Measurements from ENCODE around the gene RNF44. TPM values are rescaled to one million over a fixed set of nuclear protein-coding genes. Genes with fewer than 3 reads are reported as not detected.

The RNF44 gene
- polyA plus RNA-seq, 3 donors from 2014 or later = 1.2 to 9.8 (median 2.0) TPM

DNA sequence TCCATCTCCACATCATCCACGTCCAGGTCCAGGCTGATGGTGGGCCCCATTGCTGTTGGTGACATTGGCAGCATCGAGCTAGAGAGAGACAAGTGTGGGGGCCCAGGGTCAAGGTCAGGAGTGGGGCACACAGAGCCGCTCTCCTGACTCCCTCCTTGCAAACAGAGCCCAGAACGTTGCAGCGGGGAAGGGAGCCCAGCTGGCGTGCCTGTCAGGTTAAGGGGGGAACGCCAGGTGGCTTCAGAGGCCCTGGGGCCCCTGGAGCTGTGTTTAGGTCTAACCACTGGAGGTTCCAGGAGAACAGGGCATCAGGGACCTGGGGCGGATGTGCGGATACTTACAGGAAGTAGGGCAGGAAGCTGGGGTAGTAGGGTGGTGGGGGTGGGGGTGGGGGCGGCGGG is 7.5 kb downstream of the RNF44 start:
- peaks cover 9 to 20% (median 9%) of the 10 kb centered on the region in 3 donors for H3K27me3 Mint-ChIP-seq (ENCODE audit: low read depth in 3 of 3)
- DNase-seq = peak; percentile 75 to 81 (median 79)
- peak overlapping the region; percentile 83 to 92 (median 90) for H3K27ac Mint-ChIP-seq
- H3K36me3 Mint-ChIP-seq = peaks cover 8 to 28% (median 10%) of the 10 kb centered on the region in 3 donors
- peaks cover 45 to 52% of the 10 kb centered on the region in 2 donors for H3K4me1 Mint-ChIP-seq
- H3K9me3 Mint-ChIP-seq = no peaks in the 10 kb centered on the region
- H3K4me3 Mint-ChIP-seq = peak overlapping the region; percentile 76 to 82 (median 80)

DNA sequence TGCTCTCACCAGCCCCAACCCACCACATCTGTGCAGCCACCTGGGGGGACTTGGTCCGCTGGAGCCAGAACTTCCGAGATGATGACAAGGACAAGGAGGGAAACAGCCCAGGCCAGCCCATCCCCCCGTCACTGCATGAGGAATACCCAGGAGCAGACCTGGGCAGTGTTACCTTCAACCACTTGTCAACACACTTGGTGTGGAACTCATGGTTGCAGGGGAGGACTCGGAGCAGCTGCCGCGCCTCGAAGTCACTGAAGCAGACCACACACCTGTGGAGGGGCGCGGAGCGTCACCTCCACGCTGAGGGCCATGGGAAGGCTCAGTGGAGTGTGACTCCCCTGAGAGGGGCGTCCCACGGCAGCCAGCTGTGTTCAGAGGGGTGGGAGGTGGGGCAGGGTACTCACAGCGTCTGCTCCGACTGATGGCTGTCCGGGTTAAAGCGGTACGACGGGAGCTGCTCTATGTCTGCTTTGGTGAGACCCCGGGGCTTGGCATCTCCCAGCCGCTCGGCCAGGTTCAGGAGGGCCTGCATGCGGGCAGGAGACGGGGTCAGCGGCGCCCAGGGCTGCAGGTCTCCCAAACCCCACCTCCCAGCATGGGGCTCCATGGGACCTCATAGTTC is 8.0 kb downstream of the RNF44 start:
- H3K27me3 Mint-ChIP-seq (ENCODE audit: low read depth in 3 of 3) = peaks cover 9 to 20% (median 9%) of the 10 kb centered on the region in 3 donors
- peaks cover 40 to 46% of the 10 kb centered on the region in 2 donors for H3K4me1 Mint-ChIP-seq
- H3K9me3 Mint-ChIP-seq = no peaks in the 10 kb centered on the region
- H3K27ac Mint-ChIP-seq = peak overlapping the region; percentile 83 to 92 (median 90)
- peak overlapping the region; percentile 76 to 82 (median 80) for H3K4me3 Mint-ChIP-seq
- H3K36me3 Mint-ChIP-seq = peaks cover 8 to 27% (median 10%) of the 10 kb centered on the region in 3 donors
- no peak for DNase-seq

DNA sequence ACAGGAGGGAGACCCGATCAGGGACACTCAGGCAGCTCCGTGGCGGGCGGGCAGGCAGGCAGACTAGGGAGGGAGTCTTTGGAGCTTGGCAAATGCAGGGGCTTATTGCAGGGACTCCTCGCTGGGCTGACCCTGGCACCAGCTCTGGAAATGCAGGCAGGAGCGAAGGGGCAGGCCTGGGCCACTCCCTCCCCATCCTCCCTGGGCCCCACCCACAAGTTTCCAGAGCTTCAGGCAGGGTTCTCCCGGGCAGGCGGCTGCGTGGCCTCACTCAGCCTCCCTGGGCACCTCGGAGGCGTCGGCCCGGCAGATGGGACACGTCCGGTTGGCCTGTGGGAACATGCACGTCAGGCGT is 8.5 kb downstream of the RNF44 start:
- peak overlapping the region in 2 of 5 donors; percentile 8 to 9 for H3K4me3 Mint-ChIP-seq
- DNase-seq = no peak
- no peaks in the 10 kb centered on the region for H3K9me3 Mint-ChIP-seq
- H3K27me3 Mint-ChIP-seq (ENCODE audit: low read depth in 3 of 3) = peaks cover 9 to 16% (median 9%) of the 10 kb centered on the region in 3 donors
- H3K4me1 Mint-ChIP-seq = peaks cover 35 to 44% of the 10 kb centered on the region in 2 donors
- H3K36me3 Mint-ChIP-seq = peaks cover 5 to 22% (median 8%) of the 10 kb centered on the region in 3 donors
- peak overlapping the region in 4 of 6 donors; percentile 30 to 78 (median 72) for H3K27ac Mint-ChIP-seq

DNA sequence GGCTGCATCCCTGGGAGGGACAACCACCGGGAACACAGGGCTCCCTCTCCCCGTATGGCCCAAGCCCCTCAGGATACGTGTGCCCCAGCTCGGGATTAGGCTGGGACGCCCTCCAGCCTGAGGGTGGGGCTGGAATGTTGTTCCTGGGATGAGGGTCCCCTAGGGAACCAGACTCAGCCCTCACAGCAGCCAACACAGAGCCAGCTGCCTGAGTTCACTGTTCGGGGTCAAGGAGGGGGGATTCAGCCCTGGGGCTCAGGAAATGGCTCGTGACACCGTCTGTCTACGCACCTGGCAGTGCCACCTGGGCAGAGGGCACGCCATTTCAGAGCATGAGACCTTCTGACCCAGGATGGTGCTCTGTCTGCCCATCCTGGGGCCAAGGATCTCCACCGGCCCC is 8.9 kb downstream of the RNF44 start:
- peaks cover 3 to 18% (median 4%) of the 10 kb centered on the region in 3 donors for H3K36me3 Mint-ChIP-seq
- peaks cover 31 to 39% of the 10 kb centered on the region in 2 donors for H3K4me1 Mint-ChIP-seq
- H3K9me3 Mint-ChIP-seq = no peaks in the 10 kb centered on the region
- peak overlapping the region; percentile 30 to 78 (median 72) for H3K27ac Mint-ChIP-seq
- H3K27me3 Mint-ChIP-seq (ENCODE audit: low read depth in 3 of 3) = peaks cover 7 to 13% (median 9%) of the 10 kb centered on the region in 3 donors
- no peak for DNase-seq
- H3K4me3 Mint-ChIP-seq = peak overlapping the region in 2 of 5 donors; percentile 8 to 17

DNA sequence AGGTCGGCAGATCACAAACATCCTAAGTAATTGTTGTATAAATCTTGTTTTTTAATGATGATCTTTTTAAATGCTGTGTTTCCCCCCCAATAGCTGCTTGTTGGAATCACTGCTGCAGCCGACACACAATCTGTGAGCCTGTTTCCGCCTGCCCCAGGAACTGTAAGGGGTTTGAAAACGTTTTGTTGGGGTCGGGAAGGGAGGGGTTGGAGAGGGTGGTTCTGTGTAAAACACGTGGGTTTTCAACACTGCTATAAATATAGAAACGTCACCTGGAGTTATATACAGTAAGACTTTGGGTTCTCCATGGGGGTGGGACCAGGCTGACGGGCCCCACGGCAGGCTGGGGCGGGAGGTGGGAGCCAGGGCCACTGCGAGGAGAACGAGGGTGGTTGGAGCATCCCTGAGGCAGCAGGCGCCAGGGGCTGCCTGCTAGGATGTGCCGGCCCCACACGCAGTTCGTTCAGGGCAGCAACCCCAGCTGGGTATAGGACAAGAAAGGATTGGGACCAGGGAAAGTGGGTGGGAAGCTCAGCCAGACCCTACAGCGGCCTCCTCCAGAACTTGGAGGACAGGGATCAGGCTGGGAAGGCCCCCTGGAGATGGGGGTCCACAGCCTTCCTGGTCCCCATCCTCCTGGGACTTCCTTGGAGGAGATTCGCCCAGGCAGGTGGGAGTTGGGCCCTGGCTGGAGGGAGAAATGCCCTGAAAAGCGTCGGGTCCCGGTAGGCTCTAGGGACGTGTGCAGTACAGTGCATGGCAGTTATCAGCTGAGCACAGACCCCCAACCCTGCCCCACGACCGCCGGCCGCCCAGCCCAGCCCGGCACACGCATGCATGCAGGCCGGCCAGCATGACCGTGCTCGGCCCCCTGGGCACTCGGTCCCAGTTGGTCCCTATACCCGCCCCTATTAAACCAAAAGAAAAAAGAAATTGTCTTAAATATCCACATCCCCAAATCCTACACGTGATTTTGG is 9.7 kb downstream of the RNF44 start:
- H3K4me3 Mint-ChIP-seq = no peak overlapping the region
- peak overlapping the region in 5 of 6 donors; percentile 70 to 78 (median 73) for H3K27ac Mint-ChIP-seq
- H3K36me3 Mint-ChIP-seq = peaks cover 3 to 17% (median 4%) of the 10 kb centered on the region in 3 donors
- H3K27me3 Mint-ChIP-seq (ENCODE audit: low read depth in 3 of 3) = peaks cover 4 to 12% (median 9%) of the 10 kb centered on the region in 3 donors
- peaks cover 32 to 38% of the 10 kb centered on the region in 2 donors for H3K4me1 Mint-ChIP-seq
- DNase-seq = no peak
- no peaks in the 10 kb centered on the region for H3K9me3 Mint-ChIP-seq

DNA sequence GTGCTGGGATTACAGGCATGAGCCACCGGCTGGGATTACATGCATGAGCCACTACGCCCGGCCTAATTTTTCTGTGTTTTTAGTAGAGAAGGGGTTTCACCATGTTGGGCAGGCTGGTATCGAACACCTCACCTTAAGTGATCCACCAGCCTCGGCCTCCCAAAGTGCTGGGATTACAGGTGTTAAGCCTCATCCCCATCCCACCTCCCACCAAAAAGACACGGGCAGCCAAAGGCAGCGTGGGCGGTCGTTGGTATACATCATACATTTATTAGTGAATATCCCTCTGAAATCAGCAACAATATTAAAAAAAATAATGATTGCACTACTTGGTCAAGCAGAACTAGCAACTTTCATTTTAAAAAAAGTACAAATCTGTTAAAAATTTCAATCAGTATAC is 10.7 kb downstream of the RNF44 start:
- Mint-ChIP-seq H3K4me3 (no peak overlapping the region), H3K27ac (no peak overlapping the region)

DNA sequence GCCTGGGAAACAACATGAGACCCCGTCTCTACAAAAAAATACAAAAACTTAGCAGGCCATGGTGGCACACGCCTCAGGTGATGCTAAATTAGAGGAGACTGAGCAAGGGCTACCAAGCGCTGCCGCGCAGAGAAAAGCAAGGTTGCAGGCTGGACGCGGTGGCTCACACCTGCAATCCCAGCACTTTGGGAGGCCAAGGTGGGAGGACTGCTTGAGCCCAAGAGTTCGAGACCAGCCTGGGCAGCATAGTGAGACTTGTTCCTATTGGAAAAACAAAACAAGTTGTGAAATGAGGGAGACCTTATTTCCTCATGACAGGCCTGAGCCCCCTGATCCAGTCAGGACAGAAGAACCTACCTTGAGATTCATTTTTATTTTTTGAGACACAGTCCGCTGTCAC is 11.5 kb downstream of the RNF44 start:
- Mint-ChIP-seq H3K27me3 (ENCODE audit: low read depth in 3 of 3) (peaks cover 4 to 13% (median 9%) of the 10 kb centered on the region in 3 donors), H3K27ac (peak overlapping the region in 4 of 6 donors; percentile 34 to 76 (median 55)), H3K9me3 (no peaks in the 10 kb centered on the region), H3K36me3 (peaks cover 0 to 14% (median 0%) of the 10 kb centered on the region in 3 donors), H3K4me1 (peaks cover 28% of the 10 kb centered on the region in 2 donors), H3K4me3 (no peak overlapping the region)
- no peak for DNase-seq

More for the DNA sequence above, 10.7 kb downstream of the RNF44 start:
- DNase-seq = no peak
- H3K27me3 Mint-ChIP-seq (ENCODE audit: low read depth in 3 of 3) = peaks cover 4 to 13% (median 12%) of the 10 kb centered on the region in 3 donors
- no peaks in the 10 kb centered on the region for H3K9me3 Mint-ChIP-seq
- peaks cover 3 to 17% (median 4%) of the 10 kb centered on the region in 3 donors for H3K36me3 Mint-ChIP-seq
- peaks cover 34 to 35% of the 10 kb centered on the region in 2 donors for H3K4me1 Mint-ChIP-seq

DNA sequence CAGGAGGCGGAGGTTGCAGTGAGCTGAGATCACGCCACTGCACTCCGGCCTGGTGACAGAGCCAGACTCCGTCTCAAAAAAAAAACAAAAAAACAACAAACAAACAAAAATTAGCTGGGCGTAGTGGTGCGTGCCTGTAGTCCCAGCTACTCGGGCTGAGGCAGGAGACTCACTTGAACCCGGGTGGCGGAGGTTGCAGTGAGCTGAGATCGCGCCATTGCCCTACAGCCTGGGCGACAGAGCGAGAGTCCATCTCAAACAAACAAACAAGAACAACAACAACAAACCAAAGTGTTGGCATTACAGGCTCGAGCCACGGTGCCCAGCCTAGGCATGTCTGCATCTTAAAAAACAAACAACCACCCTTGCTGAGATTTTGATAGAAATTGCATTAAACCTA is 12.2 kb downstream of the RNF44 start:
- H3K4me1 Mint-ChIP-seq = peaks cover 28 to 31% of the 10 kb centered on the region in 2 donors
- peaks cover 4 to 13% (median 9%) of the 10 kb centered on the region in 3 donors for H3K27me3 Mint-ChIP-seq (ENCODE audit: low read depth in 3 of 3)
- no peaks in the 10 kb centered on the region for H3K9me3 Mint-ChIP-seq
- no peak overlapping the region for H3K4me3 Mint-ChIP-seq
- no peak for DNase-seq
- H3K36me3 Mint-ChIP-seq = peaks cover 0 to 14% (median 0%) of the 10 kb centered on the region in 3 donors
- H3K27ac Mint-ChIP-seq = peak overlapping the region in 3 of 6 donors; percentile 17 to 76 (median 34)

DNA sequence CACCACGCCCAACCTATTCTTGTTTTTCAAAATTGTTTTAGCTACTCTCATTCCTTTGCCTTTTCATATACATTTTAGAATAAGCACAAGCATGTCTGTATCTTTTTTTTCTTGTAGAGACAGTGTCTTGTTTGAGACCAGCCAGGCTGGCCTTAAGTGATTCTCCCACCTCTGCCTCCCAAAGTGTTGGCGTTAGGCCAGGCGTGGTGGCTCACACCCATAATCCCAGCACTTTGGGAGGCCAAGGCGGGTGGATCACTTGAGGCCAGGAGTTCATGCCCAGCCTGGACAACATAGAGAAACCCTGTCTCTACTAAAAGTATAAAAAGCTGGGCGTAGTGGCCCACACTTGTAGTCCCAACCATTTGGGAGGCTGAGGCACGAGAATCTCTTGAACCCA is 13.1 kb downstream of the RNF44 start:
- peak overlapping the region in 1 of 6 donors; percentile 66 for H3K27ac Mint-ChIP-seq

DNA sequence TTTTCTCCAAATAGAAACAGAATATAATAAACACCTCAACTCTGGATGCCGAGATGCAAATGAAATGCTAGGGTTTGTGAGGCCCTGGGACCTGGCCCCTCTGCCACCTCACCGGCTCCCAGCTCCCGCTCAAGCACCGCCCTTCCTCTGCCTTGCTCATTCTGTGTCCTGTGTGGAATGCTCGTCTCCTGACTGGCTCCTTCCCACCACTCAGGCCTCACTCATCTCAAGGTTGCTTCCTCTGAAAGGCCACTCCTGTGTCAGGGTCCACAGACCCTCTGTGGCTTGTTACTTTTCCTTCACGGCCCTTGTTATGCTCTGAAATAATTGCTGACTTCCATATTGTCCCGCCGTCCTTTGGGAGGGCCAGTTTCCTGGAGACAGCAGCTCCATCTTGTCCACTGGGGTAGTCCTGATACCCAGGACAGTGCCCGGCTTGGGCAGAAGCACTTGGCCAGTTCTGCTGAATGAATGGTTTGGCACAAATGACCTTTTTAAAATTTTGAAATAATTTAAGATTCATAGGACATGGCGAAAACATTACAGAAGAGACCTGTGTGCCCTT is 15.4 kb downstream of the RNF44 start:
- no peak for DNase-seq
- Mint-ChIP-seq H3K9me3 (no peaks in the 10 kb centered on the region), H3K27me3 (ENCODE audit: low read depth in 3 of 3) (peaks cover 3 to 8% (median 3%) of the 10 kb centered on the region in 3 donors), H3K36me3 (peaks cover 0 to 2% (median 0%) of the 10 kb centered on the region in 3 donors), H3K27ac (peak overlapping the region in 3 of 6 donors; percentile 15 to 68 (median 57)), H3K4me1 (peaks cover 27 to 30% of the 10 kb centered on the region in 2 donors), H3K4me3 (no peak overlapping the region)

More for the DNA sequence above, 13.1 kb downstream of the RNF44 start:
- Mint-ChIP-seq H3K4me1 (peaks cover 22 to 26% of the 10 kb centered on the region in 2 donors), H3K4me3 (no peak overlapping the region), H3K27me3 (ENCODE audit: low read depth in 3 of 3) (peaks cover 0 to 9% (median 5%) of the 10 kb centered on the region in 3 donors), H3K36me3 (peaks cover 0 to 9% (median 0%) of the 10 kb centered on the region in 3 donors), H3K9me3 (no peaks in the 10 kb centered on the region)
- DNase-seq = no peak

DNA sequence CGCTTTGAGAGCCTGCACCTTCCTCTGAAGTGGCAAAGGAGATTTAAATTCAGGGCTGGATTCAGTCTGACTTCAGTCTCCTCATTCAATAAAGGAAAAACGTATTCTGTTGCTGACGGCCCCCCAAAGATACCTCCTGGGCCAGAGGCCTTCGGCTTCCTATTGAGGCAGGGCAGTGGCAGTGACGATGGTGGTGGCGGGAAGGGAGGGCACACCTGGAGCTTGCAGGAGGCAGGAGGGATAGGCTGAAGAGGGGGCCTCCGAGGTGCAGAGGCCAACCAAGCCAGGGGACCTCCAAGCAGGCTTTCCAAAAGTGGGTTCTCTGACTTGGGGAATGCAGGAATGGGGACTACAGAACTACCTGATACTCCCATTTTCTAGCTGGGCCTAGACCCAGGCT is 15.9 kb downstream of the RNF44 start:
- Mint-ChIP-seq H3K27ac (peak overlapping the region in 1 of 6 donors; percentile 57), H3K9me3 (no peaks in the 10 kb centered on the region), H3K27me3 (ENCODE audit: low read depth in 3 of 3) (peaks cover 3 to 8% (median 3%) of the 10 kb centered on the region in 3 donors), H3K4me3 (no peak overlapping the region), H3K36me3 (peaks cover 0 to 2% (median 0%) of the 10 kb centered on the region in 3 donors), H3K4me1 (peaks cover 29 to 33% of the 10 kb centered on the region in 2 donors)
- DNase-seq = no peak

DNA sequence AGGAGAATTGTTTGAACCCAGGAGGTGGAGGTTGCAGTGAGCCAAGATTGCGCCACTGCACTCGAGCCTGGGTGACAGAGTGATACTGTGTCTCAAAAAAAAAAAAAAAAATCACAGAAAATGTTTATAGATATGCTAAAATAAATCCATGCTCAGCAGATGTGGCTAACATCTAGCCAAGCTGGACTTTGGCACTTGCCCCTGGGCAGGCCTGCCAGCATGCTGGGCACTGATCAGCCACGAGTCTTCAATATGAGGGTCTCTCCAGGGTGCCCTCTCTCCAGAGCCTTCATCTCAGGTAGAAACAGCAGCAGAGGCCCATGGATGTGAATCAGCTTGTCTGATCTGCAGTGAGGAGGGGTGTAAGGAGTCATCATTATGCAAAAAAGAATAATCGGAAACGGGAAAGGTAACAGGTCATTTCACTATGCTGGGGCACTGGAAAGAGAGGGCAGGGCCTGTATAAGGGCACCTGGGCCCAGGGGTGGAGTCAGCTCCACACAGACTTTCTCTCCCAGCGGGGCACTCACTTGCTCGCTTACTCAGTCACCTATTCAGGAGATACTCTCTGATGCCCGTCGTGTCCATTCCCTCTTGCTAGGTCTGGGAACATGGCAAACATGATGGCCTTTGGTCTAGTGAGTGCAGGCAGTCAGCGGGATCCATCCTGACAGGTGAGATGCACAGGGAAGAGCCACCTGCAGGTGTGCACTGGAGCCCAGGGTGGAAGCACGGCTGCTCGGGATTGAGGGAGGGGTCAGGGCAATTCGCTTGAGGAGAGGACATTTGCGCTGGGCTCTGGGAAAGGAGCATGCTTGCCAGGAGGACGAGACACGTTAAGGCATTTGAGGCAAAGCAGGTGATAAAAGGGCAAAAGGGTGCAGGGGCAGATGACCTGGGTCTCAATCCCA is 17.1 kb downstream of the RNF44 start:
- peaks cover 29 to 33% of the 10 kb centered on the region in 2 donors for H3K4me1 Mint-ChIP-seq
- peaks cover 3 to 10% (median 5%) of the 10 kb centered on the region in 3 donors for H3K27me3 Mint-ChIP-seq (ENCODE audit: low read depth in 3 of 3)
- no peaks in the 10 kb centered on the region for H3K36me3 Mint-ChIP-seq
- H3K9me3 Mint-ChIP-seq = no peaks in the 10 kb centered on the region
- H3K4me3 Mint-ChIP-seq = no peak overlapping the region
- no peak for DNase-seq
- peak overlapping the region in 1 of 6 donors; percentile 79 for H3K27ac Mint-ChIP-seq

Data from immature natural killer cell (primary cell).